ENCODE measurements around the gene CNOT6.

CNOT6 gene

DNA sequence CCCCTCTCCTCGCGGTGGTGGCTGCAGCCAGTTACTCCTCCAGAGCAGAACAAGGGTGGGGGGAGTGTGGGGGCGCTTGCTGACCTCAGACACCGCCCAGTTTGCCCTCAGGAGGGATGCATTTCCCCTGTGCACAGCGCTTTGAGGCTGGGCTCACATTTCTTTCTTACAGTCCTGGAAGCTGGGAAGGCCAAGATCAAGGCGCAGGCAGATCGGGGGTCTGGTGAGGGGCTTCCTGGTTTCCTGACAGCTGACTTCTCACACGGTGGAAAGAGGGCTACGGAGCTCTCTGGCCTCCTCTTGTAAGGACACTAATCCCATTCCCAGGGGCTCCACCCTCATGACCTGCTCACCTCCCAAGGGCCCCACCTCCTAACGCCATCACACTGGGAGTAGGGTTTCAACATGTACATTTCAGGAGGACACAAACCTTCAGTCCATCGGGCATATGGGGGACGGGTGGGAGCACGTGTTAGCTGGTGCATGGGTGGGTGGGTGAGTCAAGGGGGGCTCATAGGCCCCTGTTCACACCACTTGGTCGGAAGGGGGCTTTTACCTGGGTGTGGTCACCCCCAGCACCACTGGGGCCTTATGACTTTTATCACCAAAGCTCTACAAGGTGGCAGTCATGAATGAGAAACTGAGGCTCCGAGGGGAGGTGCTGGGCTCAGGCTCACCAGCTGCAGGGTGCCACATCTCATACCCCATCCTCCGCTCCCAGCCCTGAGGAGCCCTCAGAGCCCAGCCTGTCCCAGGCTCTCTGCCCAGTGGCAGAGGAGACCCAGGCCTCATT is 104.8 kb downstream of the CNOT6 start:
- DNase-seq (ENCODE audit: low read depth in 2 of 2): no peak
- TF ChIP-seq, protein P1, sequence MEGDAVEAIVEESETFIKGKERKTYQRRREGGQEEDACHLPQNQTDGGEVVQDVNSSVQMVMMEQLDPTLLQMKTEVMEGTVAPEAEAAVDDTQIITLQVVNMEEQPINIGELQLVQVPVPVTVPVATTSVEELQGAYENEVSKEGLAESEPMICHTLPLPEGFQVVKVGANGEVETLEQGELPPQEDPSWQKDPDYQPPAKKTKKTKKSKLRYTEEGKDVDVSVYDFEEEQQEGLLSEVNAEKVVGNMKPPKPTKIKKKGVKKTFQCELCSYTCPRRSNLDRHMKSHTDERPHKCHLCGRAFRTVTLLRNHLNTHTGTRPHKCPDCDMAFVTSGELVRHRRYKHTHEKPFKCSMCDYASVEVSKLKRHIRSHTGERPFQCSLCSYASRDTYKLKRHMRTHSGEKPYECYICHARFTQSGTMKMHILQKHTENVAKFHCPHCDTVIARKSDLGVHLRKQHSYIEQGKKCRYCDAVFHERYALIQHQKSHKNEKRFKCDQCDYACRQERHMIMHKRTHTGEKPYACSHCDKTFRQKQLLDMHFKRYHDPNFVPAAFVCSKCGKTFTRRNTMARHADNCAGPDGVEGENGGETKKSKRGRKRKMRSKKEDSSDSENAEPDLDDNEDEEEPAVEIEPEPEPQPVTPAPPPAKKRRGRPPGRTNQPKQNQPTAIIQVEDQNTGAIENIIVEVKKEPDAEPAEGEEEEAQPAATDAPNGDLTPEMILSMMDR (IDR thresholded peaks at IDR 0.05; ENCODE audit: low read depth, low read length): no peak
- H3K4me3 ChIP-seq (replicated peaks in 1 of 2; ENCODE audit: low read depth in 2 of 2, low read length in 2 of 2): no peak overlapping the region

GRCh38 chr5:180599590-180599914 is 105.4 kb downstream of the CNOT6 start:
- H3K4me3 ChIP-seq (replicated peaks in 1 of 2; ENCODE audit: low read depth in 2 of 2, low read length in 2 of 2): no peak overlapping the region
- TF ChIP-seq, protein P1 (IDR thresholded peaks at IDR 0.05; ENCODE audit: low read depth, low read length): no peak
- no peak for DNase-seq (ENCODE audit: low read depth in 2 of 2)

- no peak overlapping the region for H3K4me3 ChIP-seq (replicated peaks in 1 of 2; ENCODE audit: low read depth in 2 of 2, low read length in 2 of 2)
- no peak for DNase-seq (ENCODE audit: low read depth in 2 of 2)
- TF ChIP-seq, protein P1 (IDR thresholded peaks at IDR 0.05; ENCODE audit: low read depth, low read length): no peak
Measured at GRCh38 chr5:180599981-180600553, 105.9 kb downstream of the CNOT6 start.

- TF ChIP-seq, protein P1 (IDR thresholded peaks at IDR 0.05; ENCODE audit: low read depth, low read length): no peak
- H3K4me3 ChIP-seq (replicated peaks in 1 of 2; ENCODE audit: low read depth in 2 of 2, low read length in 2 of 2): no peak overlapping the region
- no peak for DNase-seq (ENCODE audit: low read depth in 2 of 2)
Measured at GRCh38 chr5:180600554-180601041, 106.4 kb downstream of the CNOT6 start.

DNA sequence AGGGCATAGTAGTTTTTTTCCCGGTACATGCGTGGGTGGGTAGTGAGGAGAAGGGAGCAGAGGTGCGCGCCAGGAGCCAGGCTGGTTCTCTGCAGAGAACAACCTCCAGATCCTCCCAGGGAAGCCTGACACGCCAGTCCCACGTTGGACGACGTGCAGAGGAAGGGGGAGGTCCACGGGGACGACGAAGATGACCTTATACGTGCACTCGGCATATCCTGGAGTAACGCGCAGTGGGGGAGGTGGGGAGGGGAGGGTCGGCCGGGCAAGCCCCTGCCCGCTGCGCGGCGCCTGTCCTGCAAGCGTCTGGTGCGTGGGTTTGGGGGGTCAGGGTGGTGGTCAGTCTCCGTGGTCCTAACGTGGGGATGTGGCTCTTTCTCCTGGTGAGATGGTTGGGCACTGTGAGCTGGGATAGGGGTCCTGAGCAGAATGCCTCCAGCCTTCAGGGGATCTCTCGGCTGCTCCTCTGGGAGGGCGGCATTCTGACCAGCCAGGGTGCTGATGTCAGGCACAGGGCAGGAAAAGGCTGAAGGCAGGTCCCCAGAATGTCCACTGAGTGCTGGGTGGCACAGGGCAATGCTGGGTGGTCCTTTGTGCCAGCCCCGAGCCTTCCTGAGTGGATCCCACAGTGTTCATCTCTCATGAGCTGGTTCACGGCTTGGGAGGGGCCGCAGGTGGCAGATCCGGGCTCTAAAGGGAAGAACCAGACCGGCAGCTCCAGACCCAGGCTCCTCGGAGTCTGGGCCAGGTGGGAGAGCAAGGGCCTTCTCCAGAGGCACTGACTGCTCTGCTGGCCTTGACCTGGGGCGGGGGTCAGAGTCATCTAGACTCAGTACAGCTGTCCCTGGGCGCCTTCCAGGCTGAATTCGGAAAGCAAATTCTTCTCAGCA is 107.7 kb downstream of the CNOT6 start:
- DNase-seq (ENCODE audit: low read depth in 2 of 2): no peak
- TF ChIP-seq, protein P1 (IDR thresholded peaks at IDR 0.05; ENCODE audit: low read depth, low read length): no peak
- H3K4me3 ChIP-seq (replicated peaks in 1 of 2; ENCODE audit: low read depth in 2 of 2, low read length in 2 of 2): no peak overlapping the region

DNA sequence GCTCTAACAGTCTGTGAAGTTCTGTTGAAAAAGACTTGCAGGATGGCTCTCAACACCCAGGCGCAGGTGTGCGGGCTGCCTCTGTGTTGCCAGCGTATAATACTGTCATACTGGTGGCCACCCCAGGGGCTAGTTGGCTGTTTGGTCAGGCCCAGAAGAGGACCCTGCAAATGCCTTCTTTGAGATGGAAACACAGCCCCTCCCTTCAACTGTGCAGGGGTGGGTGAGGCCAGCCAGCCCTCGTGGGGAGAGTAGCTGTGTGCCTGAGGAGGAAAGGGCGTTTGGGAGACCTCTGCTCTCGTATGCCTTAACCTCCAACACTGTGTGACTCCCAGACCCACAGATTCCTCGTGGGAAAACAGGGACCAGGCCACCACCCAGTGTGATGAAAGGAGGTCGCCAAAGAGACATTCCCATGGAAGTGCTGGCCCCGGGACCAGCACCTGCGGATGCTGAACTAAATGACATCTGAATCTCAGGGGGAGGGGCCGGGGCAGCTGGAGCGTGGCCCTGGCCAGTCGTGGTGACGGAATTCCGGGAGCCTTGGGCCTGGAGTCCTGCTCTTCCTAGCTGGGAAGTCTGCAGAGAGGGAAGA is 108.4 kb downstream of the CNOT6 start:
- TF ChIP-seq, protein P1 (IDR thresholded peaks at IDR 0.05; ENCODE audit: low read depth, low read length): no peak
- H3K4me3 ChIP-seq (replicated peaks in 1 of 2; ENCODE audit: low read depth in 2 of 2, low read length in 2 of 2): no peak overlapping the region
- no peak for DNase-seq (ENCODE audit: low read depth in 2 of 2)
